ENCODE measurements around the gene FXN.
"Not testable (repeated sequence)": the region's sequence is repeated elsewhere in the genome, so short reads cannot be mapped to it uniquely, and the experiment has no call there.

FXN gene

DNA sequence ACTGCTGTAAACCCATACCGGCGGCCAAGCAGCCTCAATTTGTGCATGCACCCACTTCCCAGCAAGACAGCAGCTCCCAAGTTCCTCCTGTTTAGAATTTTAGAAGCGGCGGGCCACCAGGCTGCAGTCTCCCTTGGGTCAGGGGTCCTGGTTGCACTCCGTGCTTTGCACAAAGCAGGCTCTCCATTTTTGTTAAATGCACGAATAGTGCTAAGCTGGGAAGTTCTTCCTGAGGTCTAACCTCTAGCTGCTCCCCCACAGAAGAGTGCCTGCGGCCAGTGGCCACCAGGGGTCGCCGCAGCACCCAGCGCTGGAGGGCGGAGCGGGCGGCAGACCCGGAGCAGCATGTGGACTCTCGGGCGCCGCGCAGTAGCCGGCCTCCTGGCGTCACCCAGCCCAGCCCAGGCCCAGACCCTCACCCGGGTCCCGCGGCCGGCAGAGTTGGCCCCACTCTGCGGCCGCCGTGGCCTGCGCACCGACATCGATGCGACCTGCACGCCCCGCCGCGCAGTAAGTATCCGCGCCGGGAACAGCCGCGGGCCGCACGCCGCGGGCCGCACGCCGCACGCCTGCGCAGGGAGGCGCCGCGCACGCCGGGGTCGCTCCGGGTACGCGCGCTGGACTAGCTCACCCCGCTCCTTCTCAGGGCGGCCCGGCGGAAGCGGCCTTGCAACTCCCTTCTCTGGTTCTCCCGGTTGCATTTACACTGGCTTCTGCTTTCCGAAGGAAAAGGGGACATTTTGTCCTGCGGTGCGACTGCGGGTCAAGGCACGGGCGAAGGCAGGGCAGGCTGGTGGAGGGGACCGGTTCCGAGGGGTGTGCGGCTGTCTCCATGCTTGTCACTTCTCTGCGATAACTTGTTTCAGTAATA, at the start of gene FXN:
Gene FXN, plus strand, starts transcription at position 315 of the 871 bp plus-strand sequence. Its CDS starts 31 bp downstream, at position 346.
- DNase-seq: peak; percentile 79 to 81

DNA sequence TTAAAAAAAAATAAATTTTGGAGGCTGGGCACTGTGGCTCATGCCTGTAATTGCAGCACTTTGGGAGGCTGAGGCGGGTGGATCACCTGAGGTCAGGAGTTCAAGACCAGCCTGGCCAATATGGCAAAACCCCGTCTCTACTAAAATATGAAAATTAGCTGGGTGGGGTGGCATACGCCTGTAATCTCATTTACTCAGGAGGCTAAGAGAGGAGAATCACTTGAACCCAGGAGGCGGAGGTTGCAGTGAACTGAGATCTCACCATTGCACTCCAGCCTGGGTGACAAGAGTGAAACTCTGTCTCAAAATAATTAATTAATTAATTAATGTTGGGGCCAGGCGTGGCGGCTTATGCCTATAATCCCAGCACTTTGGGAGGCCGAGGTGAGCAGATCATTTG, 48.6 kb upstream of the FXN start:
- not testable (repeated sequence) for DNase-seq

DNA sequence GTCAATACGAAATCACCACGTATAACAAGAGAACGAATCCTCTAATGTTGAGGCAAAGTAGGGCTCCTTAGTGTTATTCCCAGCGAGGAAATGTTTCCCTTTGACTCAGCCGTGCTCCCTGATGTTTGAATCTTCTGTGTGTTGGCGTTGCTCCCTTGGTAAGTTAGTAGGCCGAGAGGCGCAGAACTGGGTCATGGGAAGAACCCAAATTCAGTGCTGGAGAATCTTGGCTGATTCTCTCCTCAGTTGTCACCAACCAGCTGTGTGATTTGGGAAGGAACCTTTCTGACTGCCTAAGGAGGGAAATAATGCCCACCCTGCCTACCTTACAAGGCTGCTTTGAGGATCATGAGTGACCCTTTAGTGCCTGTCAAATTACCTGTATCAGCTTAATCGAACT, 44.1 kb upstream of the FXN start:
- no peak for DNase-seq

DNA sequence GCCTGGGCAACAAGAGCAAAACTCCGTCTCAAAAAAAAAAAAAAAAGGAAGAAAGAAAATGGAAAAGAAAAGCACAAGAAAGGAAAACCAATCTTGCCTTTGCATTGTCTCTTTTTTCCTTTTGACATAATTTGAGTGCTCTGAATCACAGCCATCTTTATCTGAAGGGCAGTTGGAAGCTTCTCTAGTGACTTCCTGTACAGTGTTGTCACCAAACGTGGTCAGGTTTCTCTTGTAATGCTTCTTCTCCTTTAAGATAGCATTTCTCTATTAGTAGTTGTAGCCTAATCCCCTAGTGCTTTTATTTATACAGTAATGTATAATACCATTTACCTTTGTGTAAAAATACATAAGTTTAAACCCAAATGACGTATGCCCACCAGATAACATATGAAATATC, 39.8 kb upstream of the FXN start:
- no peak for DNase-seq

DNA sequence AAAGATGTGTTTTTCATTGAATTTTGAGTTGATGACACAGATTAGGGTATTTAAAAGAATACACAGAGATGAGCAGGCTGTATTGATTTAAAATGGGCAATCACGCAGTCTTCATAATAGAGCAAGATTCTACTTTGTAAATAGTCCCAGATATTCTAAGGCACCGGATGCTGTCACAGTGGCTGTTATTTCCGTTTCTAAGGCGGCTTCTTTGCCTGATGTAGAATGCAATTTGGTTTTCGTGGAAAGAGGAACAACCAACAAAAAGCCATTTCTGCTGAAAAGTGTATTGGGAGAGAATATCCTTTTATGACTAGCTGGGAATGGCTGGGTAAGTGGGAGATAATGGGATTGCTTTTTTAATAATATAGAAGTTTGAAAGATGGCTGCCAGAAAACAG, 39.1 kb upstream of the FXN start:
- no peak for DNase-seq

DNA sequence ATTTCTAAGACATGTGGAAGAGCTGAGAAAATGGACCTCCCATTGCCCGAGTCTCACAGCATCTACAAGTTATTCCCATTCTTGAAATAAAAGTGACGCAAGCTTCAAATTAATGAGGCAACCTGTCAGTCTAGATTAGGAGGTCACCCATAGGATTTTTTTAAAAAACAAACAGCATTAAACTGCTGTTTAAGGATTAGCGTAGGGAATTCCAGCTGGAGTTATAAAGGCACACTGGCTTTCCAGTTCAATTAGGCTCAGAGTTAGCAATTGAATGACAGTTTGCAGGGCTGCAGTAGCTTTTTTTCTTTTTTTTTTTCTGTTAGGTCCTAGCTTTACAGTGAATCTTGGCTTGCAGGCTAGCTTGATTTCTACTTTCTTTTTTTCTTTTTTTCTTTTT, 37.9 kb upstream of the FXN start:
- no peak for DNase-seq

DNA sequence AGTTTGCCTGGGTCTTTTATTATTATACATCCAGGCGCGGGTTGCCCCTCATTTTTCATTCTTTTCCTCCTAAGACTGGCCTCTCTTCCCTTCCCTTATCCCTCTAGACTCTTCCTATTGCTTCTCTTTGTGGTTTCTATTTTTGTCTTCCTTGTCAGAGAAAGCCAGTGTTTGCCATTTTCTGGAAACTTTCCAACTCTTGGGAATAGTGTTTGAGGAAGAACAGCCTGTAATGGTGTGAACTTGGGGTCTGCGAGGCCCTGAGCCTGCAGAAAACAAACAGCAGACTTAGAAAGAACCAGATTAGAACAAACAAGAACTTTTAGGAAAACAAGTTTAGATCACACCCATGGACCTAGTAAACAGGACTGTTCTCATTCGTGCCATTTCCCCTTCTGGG, 37.2 kb upstream of the FXN start:
- no peak for DNase-seq

DNA sequence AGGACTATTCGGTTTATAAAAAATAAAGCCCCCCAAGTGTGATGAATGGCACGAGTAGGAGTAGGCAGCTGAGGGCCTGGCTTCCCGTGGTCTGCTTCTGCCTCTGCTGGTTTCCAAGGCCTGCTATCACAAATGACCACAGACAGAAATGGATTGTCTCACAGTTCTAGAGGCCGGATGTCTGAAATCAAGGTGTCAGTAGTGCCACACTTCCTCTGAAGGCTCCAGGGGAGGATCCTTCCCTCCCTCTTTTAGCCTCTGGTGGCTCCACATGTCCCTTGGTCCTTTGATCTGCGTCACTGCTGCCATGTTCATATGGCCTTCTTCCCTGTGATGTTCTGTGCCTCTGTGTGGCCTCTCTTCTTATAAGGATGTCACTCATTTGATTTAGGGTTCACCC, 36.7 kb upstream of the FXN start:
- DNase-seq: no peak

DNA sequence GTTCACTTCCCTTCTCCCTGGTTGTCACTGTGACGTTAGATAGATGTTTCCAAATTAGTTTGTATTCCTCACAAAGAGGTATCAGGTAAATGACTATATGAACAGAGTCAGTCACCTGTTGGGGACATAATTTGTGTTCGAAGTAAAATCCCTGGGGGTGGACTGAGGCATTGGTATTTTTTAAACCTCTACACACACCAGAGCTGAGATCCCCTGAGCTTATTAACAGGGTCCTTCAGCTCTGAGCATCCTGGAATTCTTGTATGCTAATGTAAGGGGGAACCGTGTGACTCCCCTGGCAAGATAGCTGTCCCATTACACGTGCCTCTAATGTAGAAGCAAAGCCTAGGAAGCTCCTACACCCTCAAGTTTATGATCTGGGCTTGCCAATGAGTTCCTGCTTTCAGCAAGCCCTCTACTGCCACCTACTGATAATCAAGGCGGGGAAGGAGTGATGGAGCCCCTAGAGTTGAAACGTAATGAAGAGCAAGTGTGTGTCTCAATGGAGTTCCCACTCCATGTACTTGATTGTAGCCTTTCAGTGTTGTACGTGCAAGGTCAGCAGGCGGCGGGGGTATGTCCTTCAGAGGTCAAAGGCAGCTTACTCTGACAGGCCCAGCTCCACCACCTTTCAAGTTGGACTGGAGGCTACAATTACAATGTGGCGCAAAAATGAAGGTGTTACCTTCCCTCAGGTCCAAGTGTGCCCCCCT, 36.0 kb upstream of the FXN start:
- DNase-seq: peak; percentile 43 to 68

DNA sequence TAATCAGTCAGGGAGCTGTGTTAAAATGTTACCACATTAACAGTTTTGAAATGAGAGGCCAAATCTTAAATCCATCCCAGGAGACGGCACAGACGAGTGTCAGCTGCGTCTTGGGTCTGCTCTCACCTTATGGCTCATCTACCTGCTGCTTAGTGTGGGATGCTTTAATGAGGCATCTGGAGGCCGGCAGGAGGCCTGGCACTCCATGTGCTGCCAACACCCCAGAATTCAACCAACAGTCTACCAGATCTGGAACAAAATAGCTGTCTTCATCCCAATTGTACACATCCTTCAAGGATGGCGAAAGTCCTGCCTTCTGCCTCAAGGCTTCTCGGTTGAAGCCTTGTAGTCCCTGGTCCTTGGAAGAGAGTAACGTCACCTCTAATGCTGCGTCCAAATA, 33.6 kb upstream of the FXN start:
- no peak for DNase-seq

DNA sequence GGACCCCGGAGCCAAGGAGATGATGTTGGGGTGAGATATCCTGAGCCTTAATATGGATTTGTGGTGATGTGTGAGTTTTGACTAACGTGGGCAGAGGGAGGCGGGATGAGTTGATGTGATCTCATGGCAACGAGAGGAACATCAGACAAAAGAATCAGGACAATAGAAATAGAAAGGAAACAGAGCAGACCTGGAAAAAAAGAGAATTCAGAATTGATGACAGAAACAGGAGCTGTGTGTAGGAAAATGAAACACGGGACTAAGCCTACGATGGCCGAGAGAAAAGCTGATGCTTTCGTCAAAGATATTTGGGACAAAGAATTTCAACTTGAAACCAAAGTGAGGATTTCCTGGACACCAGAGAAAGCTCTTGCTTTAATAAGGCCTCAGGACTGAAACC, 32.5 kb upstream of the FXN start:
- no peak for DNase-seq

DNA sequence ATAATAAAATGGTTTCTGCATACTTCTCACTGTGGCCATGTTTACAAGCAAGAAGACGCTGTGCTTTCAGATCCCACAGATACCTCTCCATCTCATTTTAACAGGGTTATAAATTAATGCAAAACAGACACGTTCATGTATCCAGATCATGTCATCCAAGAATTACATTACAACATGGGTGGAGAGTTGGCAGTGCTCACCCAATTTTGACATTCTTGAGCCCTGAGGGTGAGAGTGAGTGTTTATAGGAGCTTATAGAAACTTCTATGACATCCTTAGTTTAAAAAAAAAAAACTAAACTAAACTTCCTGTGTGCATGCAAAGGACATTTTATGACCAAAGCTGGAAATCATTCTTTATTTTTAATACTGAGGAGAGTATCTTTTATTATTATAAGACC, 30.7 kb upstream of the FXN start:
- DNase-seq: no peak

DNA sequence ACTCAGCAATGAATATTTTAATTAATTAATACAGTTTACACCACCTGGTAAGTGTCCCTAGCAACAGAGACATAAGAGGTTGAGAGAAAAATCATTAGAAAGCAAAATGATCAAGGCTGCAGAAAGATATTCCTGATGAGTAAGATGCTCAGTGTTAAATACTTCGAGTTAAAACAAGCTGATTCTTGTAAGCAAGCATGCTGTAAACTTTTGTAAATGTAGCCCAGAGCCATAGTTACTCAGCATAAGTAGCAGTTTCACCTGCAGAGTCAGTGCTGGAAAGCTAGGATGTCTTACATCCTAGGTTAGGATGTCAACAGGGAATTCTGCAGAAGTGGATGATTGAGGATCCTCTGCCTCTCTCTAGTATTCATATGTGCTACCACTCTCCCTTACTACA, 25.8 kb upstream of the FXN start:
- no peak for DNase-seq

DNA sequence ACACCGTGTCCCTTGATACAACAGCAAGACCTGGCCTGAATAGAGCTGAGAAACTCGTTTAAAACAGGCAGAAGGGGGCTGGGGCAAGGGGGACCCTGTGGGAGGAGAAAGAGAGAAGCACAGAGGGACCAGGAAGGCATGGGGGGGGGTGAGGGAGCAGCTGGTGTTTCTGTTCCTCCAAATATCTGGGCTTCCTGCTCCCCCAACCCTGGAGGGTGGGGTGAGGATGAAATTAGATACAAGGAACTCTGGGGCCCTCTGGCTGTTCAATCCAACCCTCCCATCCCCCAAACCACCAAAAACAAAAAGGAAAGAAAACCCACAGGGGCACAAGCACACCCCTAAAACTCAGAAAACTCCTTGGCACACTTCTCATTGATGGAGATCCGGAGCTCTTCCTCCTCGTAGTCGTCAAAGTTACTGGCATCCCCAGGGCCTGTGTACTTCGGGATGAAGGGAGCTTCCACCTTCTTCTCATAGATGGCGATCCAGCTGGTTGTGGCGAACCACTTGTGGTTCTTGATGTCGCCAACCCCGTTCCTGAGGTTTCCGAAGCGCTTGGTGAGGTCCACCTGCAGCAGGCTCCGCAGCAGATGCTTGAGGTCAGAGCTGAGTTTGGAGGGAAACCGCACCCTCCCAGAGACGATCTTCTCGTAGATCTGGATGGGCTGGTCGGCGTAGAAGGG, 22.7 kb upstream of the FXN start:
- DNase-seq: no peak

DNA sequence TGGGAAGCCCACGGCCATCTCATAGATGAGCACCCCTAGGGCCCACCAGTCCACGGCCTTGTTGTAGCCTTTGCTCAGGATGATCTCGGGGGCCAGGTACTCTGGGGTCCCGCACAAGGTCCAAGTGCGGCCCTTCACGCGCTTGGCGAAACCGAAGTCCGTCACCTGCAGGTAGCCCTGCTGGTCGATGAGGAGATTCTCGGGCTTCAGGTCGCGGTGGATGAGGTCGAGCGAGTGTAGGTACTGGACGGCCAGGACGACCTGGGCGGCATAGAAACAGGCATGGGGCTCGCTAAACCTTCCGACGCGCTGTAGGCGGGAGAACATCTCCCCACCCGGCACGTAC, 22.2 kb upstream of the FXN start:
- no peak for DNase-seq

DNA sequence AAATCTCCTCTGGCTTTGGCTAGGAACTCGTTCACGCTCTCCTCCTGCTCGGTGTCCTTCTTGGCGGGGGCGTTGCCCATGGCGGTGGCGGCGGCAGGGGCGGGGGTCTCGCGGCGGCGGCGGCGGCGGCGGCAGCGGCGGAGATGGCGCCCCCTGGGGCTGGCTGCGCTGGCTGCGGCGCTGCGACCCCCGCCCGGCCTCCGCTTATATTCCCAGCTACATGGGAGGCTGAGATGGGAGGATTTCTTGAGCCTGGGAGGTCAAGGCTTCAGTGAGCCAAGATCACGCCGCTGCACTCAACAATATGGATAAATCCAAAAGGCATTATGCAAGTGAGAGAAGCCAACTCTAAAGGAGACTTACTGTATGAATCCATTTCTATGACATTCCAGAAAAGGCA, 21.5 kb upstream of the FXN start, which contains the start of gene PRKACG:
Gene PRKACG, minus strand, starts transcription at position 101 of the 400 bp plus-strand sequence. Its CDS starts 21 bp downstream, at position 80.
- DNase-seq: no peak

DNA sequence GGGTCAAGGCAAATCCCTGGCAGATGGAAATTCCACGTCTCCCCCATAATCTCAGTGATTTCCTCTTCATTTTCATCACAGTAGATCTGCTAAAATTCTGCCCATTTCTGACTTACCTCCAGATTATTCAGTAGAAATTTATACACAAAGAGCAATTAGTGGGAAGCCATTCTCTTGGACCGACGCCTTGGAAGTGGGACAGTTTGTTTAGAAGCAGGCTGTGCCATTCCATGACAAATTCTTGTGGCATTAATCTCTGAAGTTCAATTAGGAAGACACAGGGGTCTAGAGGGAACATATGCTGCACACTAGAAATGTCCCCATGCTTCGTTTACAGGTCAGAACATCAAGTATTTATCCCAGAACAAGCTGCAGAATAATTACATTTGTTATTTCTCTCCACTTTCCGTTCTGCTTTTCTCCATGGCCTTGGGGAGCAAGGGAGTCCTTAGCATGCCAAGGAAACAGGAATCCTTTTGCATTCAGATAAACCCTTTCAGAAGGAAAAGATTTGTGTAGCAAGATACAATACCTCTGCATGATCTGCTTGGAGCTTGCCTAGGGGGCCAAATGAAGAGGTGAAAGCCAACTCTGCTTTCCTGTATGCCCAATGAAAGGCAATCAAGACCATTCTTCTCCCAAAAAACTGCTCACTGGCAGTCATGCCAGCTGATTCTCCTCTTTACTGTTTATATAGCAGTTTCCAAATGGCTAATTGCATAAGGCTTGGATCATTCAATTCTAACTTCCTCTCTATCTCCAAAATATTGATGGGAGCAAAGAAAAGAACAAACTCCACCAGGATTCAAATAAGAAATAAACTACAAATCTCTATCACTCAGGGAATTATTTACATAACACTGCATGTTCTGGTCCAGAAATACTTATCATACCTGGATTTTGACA, 19.1 kb upstream of the FXN start:
- DNase-seq: no peak

DNA sequence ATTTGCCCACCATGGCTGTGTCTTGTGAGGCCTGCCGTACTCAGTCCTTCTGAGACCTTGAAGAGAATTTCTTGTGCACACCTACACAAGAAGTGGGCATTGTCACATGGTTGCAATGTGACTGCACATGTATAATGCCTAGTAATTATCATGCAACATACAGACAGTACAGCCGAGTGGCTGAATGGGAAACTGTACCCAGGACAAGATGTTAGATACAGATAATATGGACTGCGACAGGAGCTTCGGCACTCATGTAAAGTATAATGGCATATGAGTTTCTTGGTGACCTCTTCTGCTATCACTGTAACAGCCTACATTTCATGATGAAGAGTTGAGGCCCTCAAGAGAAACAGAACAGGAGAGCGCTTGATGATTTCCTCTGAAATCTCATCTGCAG, 16.8 kb upstream of the FXN start:
- DNase-seq: no peak

DNA sequence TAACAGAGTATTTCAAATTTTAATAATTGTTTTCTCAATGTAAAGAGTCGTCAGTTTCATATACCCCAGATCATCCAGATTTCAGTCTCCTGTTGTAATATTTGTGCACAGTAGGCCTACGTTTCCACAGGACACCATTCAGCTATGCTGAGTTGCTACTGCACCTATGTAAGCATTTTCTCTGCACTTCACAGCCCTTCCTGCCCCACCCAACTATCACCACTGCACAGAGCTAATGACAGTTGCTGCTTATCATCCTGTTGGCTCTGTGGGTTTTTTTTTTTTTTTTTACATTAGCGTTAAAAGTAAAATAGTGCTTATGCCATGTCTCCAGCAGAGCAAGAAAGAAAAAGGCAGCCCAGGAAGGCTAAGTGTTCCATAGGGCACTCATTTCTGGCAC, 15.7 kb upstream of the FXN start:
- DNase-seq: peak in 1 of 2 donors; percentile 19

DNA sequence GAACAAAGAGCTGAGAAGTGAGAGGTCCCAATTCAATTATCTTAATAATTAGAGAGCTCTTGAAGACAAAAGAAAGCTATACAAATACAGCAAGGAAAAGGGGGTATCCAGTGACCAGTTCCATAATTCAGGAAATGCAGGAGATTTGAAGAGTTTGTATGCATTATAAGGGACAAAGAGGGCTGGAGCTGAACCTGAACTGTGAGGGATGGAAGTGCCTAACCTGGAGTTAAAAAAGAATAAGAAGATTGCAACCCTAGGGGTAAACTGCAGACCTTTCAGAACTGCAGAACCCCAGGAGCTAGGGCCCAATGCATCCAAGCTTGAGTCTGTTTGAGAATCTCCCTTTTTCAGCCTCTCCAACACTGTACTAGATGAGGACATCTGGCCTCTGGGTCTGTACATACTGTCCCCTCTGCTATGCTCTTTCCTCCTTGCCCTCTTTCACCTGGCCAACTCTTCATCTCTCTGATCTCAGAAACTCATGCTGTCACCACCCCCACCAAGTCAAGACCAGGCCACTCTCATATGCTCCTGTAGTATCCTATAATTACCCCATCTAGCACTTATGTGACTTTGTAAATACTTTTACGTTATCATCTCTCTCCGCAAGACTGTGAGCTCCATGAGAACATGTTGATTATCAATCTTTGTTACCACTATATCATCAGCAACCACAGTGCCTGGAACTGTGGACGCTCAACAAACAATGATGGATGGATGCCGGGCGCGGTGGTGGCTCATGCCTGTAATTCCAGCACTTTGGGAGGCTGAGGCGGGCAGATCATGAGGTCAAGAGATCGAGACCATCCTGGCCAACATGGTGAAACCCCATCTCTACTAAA, 15.0 kb upstream of the FXN start:
- DNase-seq: no peak

DNA sequence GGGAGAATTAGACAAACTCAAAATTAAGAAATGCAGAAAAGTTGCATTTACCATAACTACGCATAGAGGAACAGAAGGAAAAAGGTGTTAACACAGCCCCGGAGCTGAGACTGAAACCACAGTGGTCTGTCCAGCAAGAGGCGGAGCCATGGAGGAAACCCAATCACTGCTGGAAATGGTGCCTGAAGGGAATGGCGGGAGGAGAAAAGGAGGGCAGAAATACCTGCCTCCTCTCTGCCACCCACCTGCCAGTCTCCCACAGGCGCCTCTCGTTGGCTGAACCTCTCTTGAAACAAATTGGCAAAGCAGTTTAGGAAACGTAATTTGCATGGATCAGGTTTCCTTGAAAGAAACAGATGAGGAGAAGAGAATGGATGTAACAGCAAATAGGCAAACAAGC, 11.9 kb upstream of the FXN start:
- DNase-seq: no peak

All from activated CD4-positive, alpha-beta T cell treated with anti-CD3 and anti-CD28 coated beads for 4 hours (primary cell).